ENCODE measurements around the gene PCSK6.
"Not testable (repeated sequence)": the region's sequence is repeated elsewhere in the genome, so short reads cannot be mapped to it uniquely, and the experiment has no call there.

The PCSK6 gene

GRCh38 chr15:101458908-101459578 is 30.5 kb downstream of the PCSK6 start:
- no peak for DNase-seq

- no peak for DNase-seq
These were observed 31.2 kb downstream of the PCSK6 start for GRCh38 chr15:101458158-101458900.

DNA sequence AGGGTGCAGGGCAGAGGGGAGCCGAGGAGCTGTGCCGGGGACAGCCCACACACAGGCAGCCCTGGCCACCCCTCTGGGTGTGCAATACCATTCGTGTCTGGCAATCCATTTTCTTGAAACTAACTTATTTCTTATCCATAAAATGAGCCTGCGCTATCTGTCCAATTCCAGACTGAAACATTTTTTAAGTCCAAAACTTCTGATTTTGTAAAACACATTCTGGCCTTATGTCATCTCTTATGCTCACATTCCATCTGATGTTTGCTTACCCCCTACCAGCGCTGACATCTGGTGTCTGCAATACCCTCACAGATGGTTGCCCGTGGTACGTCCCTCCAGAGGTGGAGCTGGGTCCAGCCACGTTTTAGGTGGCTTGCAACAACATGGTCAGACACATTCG is 31.8 kb downstream of the PCSK6 start:
- DNase-seq: no peak

DNA sequence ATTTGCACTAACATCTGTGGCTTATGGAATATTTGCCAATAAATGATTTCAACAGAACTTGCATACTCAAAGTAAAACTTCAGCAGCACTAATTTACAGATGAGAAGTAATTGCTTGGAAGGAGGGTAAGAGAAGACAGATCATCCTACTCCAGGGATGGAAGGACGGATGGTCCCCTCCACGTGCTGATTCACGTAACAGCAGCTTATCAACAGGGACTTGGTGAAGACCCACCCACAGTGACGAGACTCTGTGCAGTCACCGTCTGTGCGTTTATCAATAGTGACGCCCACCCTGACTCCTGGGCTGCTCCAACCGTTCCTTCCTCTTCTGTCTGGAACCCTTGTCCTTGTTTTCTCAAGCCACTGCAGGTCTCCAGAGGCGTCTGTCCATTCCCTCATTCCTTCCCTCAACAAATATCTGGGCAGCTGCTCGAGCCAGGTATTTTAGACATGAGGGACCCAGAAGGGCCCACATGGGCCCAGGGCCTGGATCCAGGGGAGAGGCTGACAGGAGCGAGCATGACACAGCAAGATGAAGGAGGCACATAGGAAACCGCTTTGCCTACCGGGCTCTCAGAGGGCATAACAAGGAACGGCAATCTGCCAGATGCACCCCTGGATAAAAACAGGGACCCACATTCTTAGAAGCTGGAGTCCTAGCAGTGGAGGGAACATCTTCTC is 33.3 kb downstream of the PCSK6 start:
- no peak for DNase-seq

- DNase-seq: no peak
These were observed 34.0 kb downstream of the PCSK6 start for GRCh38 chr15:101455291-101456025.

DNA sequence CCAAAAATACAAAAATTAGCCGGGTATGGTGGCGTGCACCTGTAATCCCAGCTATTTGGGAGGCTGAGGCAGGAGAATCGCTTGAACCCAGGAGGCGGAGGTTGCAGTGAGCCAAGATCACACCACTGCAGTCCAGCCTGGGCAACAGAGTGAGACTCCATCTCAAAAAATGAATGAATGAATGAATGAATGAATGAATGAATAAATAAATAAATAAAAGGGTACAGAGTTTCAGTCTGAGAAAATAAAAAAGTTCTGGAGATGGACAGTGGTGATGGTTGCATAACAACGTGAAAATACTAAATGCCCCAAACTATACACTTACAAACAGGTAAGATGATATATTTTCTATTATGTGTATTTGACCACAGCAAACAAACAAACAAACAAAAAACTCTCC is 34.7 kb downstream of the PCSK6 start:
- DNase-seq: not testable (repeated sequence)

GRCh38 chr15:101454365-101454764 is 35.1 kb downstream of the PCSK6 start:
- no peak for DNase-seq

- no peak for DNase-seq
These were observed 36.1 kb downstream of the PCSK6 start for GRCh38 chr15:101453123-101454120.

GRCh38 chr15:101452572-101452971 is 36.9 kb downstream of the PCSK6 start:
- no peak for DNase-seq

DNA sequence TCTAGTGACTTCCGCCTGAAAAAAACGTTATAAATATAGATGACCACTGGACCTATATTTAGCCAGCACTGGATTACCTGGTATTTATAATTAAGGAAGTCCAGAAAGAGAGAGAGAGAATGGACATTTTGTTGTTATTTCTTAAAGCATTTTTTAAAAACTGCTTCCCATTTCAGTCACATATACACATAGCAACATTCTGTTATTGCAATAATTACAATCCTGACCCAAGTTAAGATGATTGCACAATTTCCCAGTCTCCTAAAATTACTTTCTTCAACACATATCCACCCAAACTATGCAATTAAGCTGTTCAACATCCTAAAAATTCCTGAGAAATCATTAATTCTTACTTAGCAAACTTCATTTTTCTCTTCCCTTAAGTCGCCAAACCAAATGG is 37.7 kb downstream of the PCSK6 start:
- no peak for DNase-seq

DNA sequence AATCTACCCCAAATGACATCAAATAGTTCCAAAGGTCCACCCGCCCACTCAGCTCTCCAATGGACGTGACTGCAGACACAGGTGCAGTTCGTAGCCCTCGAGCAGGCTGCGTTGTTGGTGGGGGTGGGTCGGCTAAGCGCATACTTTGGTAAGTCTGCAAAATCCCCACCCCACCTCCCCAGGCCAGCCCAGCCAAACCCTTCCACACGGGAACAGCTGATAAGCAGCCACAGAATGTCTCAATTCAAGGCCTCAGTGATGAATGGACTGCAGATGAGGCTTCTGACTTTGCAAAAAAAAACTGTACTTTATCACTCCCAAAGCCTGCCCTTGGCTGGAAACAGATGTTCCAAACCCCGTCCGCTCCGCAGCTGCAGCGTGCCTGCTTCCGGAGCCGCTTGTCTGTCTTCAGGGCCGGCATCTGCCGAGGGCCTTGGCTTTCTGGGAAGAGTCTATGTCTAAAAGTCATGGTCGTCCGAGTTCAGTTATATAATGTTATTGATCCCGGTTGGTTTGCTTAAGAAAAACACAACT is 38.2 kb downstream of the PCSK6 start:
- DNase-seq: no peak

GRCh38 chr15:101450403-101451265 is 38.9 kb downstream of the PCSK6 start:
- DNase-seq: no peak

- no peak for DNase-seq
These were observed 39.8 kb downstream of the PCSK6 start for GRCh38 chr15:101449471-101450402.

GRCh38 chr15:101448336-101448735 is 41.2 kb downstream of the PCSK6 start:
- DNase-seq: no peak

DNA sequence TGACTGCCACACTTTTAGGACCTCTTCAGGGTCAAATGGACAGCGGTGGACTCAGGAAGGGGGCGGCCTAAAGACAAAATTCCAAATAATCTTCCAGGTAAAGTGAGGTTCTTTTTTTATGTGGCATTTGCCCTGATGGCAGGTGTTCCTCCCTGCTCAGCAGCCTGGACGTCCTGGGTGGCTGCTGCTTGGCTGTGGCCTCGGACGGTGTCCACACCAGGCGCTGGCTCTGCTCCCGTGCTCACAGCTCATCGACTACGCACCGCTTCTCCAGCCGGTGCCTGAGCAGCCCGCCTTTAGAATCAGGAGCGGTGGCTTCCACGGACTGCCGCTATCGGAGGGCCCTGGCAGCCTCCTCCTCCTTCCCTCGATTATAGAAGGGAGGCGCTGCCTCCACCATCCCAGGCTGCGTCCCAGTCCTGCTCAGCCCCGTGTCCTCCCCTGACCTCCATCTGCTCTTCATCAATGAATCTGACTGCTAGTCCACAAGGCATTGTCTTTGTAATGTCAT is 41.9 kb downstream of the PCSK6 start:
- DNase-seq: no peak

DNA sequence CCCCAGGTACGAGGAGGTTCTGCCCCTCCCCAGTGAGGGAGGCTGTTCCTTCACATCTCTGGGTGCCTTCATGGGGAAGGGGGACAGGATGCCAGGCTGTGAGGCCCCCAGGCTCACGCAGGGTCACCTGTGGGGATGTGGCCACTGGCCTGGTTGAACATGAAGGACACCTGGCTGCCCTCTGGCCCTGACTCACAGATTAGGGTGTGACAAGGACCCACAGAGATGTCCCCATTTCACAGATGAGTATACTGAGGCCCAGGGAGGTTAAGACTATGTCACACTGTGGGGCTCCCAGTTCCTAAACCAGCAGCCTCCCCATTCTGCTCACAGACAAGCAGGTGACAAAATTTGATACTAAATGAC is 42.4 kb downstream of the PCSK6 start:
- DNase-seq: no peak

DNA sequence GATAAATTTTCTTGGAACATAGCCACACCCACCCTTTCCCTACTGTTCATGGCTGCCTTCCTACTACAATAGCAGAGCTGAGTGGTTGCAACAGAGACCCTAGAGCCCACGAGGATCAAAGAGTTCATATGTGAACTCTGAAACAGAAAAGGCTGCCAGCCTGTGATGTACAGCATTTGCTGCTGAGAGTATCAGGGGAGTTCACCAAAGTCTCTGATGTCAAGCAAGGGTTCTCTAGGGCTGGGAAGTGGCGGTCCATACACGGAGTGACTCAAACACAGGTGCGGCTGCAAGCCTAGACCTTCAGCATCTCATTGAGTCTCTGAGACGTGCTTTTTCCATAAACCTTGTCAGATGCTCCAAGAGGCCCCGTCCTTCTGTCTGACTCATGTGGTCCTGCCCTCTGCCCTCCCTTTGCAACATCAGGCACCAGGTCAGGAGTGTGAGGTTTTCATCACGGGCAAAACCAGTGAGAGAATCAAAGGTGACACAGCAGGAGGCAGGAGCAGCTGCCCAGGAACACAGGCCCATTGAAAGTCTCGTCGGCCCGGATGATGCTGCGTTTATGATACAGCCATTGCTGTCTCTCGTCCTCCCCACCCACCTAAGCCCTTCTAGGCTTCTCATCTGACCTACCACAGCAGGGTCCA is 42.9 kb downstream of the PCSK6 start:
- DNase-seq: no peak

- no peak for DNase-seq
These were observed 43.7 kb downstream of the PCSK6 start for GRCh38 chr15:101445562-101446517.

Data from NCI-H748 treated with DMSO at 0.1 percent for 48 hours (cell line).